ENCODE measurements around the gene CCDC154.
"Not testable (repeated sequence)": the region's sequence is repeated elsewhere in the genome, so short reads cannot be mapped to it uniquely, and the experiment has no call there.

Gene CCDC154

GRCh38 chr16:1481906-1482835 lies 37.8 kb upstream of the CCDC154 start:
- DNase-seq (ENCODE audit: low read depth): no peak
- no peak for TF ChIP-seq CTCF (IDR thresholded peaks at IDR 0.05; ENCODE audit: low read length, missing control alignments)
- no peak overlapping the region for H3K4me3 ChIP-seq (replicated peaks; ENCODE audit: low read depth, low read length)

- H3K4me3 ChIP-seq (replicated peaks; ENCODE audit: low read depth, low read length); DNase-seq (ENCODE audit: low read depth): not testable (repeated sequence)
Measured at GRCh38 chr16:1478937-1479336, 34.6 kb upstream of the CCDC154 start.

GRCh38 chr16:1477033-1477432 lies 32.7 kb upstream of the CCDC154 start:
- TF ChIP-seq CTCF (IDR thresholded peaks at IDR 0.05; ENCODE audit: low read length, missing control alignments): no peak
- no peak for DNase-seq (ENCODE audit: low read depth)
- no peak overlapping the region for H3K4me3 ChIP-seq (replicated peaks; ENCODE audit: low read depth, low read length)

- TF ChIP-seq CTCF (IDR thresholded peaks at IDR 0.05; ENCODE audit: low read length, missing control alignments): no peak
- peak overlapping the region; percentile 81 for H3K4me3 ChIP-seq (replicated peaks; ENCODE audit: low read depth, low read length)
- no peak for DNase-seq (ENCODE audit: low read depth)
Measured at GRCh38 chr16:1475552-1476114, 31.3 kb upstream of the CCDC154 start.

- peak; percentile 88 for DNase-seq (ENCODE audit: low read depth)
- H3K4me3 ChIP-seq (replicated peaks; ENCODE audit: low read depth, low read length): peak within 1 kb of the TSS; percentile 81
Measured at GRCh38 chr16:1474796-1475551, 30.6 kb upstream of the CCDC154 start, which contains the start of gene CLCN7. CLCN7 (minus strand) TSS chr16:1475028; CDS start chr16:1474974, 54 bp downstream.

GRCh38 chr16:1474082-1474795 lies 29.9 kb upstream of the CCDC154 start:
- DNase-seq (ENCODE audit: low read depth): peak; percentile 11
- no peak for TF ChIP-seq CTCF (IDR thresholded peaks at IDR 0.05; ENCODE audit: low read length, missing control alignments)
- H3K4me3 ChIP-seq (replicated peaks; ENCODE audit: low read depth, low read length): peak overlapping the region; percentile 81

More at GRCh38 chr16:1474796-1475551, 30.6 kb upstream of the CCDC154 start, which contains the start of gene CLCN7:
- TF ChIP-seq CTCF (IDR thresholded peaks at IDR 0.05; ENCODE audit: low read length, missing control alignments): no peak

Data from fibroblast of pulmonary artery (primary cell).